ENCODE results near the gene TADA3.

The TADA3 gene, protein sequence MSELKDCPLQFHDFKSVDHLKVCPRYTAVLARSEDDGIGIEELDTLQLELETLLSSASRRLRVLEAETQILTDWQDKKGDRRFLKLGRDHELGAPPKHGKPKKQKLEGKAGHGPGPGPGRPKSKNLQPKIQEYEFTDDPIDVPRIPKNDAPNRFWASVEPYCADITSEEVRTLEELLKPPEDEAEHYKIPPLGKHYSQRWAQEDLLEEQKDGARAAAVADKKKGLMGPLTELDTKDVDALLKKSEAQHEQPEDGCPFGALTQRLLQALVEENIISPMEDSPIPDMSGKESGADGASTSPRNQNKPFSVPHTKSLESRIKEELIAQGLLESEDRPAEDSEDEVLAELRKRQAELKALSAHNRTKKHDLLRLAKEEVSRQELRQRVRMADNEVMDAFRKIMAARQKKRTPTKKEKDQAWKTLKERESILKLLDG

DNA sequence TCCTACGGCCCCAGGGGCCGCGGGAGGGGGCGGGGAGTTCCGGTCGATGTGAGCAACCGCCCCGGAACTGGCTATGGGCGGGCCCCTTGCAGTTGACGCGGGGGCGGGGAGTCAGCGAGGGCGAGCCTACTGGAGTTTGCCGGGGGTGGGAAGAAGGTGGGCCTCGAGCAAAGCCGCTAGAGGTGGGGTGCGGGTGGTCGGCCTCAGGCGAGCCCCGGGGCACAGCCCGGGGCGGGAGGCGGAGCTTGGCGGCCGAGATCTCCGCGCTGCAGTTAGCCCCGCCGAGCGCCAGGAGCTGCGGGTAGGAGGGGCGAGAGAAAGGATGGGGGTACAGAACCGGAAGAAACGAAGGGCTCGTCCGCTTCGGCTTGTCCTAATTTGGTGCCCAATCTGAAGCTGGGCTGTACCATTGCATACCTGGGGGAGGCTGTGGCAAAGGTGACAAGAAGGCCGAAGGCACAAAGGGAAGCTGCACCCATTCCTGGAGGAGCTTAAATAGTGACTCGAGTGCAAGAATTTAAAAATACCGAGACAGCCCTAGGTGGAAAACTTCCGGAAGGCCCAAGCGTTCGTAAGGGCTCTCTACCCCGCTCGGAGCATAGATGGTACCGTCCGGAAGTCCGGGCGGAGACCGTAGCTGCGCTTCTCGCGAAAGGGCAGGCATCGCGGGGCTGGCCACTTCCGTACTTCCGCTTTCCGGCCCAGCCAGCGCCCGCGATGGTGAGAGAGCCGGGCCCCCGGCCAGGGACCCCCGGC lies at the start of gene TADA3, which contains the start of gene ARPC4:
Gene TADA3 (minus strand): TSS at position 69 of the 756 bp plus-strand sequence. CDS start 1,007 bp downstream, outside the sequence.
Gene ARPC4 (plus strand): TSS at position 678 of the 756 bp plus-strand sequence. CDS start 40 bp downstream, at position 718.
- peak; percentile 93 for DNase-seq

DNA sequence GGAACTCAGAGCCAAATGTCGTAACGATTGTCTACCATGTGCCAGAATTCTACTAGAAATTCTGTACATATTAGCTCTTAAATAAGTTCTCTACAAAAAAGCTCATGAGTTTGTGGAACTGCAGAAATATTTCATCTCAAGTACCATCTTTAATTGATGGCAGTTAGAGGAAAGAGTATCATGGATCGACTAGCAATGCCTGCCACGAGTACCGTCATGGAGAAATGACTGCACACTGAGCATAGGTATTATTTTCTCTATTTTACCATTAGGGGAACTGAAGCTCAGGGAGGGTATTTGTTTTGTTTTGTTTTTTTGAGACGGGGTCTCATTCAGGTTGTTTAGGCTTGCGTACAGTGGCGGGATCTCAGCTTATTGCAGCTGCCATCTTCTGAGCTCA lies 48.7 kb upstream of the TADA3 start:
- no peak for DNase-seq

DNA sequence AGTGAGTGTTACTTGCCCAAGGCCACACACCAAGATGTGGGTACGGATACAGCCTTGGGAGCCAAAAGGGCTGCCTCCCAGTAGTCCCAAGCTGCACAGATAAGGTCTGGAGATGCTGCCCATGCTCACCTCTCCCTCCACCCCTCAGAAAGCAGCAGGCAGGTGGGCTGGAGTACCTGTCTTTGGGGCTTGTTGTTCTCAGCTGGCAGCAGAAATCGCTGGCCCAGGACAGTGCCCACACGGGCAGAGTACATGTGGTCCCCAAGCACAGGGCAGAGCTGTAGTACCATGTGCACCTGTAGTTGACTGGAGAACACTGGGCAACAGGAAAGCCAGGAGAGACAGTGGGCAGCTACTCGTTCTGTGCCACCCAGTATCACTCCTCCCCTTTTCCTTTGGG lies 46.6 kb upstream of the TADA3 start:
- DNase-seq, result no peak

DNA sequence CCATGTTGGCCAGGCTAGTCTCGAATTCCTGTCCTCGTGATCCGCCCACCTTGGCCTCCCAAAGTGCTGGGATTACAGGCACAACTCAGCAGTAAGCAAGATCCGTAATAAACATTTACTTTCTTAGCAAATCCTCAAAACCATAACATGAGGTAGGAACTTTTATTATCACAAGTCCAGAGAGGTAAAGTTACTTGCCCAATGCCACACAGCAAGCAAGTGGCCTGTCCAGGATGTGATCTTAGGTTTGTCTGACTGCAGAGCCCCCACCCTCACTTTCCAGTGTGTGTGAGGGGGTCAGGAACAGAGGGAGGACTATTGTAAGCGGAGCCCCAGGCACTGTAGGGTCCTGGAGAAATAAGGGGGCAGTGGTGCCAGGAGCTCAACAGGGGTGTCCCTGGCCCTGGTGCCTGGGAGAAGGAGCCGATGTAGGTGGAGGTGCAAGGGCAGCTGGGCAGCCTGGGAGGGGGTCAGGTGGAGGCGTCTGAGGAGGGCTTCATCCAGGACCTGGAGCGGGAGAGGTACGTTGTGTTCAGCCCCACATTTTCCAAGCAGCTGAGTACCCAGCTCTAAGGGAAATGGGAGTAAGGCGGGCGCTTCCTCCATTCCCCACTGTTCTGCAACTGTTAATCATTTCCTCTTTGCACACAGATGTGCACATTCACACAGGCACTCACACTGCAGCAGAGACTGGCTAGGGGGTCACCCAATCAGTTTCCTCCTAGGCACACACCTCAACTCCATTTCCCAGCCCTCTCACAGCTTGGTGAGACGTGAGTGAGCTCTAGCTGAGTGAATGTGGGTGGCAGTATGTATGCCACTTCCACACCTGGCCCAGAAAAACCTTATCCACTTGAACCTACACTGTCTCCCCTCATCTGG lies 45.7 kb upstream of the TADA3 start:
- DNase-seq, result no peak

DNA sequence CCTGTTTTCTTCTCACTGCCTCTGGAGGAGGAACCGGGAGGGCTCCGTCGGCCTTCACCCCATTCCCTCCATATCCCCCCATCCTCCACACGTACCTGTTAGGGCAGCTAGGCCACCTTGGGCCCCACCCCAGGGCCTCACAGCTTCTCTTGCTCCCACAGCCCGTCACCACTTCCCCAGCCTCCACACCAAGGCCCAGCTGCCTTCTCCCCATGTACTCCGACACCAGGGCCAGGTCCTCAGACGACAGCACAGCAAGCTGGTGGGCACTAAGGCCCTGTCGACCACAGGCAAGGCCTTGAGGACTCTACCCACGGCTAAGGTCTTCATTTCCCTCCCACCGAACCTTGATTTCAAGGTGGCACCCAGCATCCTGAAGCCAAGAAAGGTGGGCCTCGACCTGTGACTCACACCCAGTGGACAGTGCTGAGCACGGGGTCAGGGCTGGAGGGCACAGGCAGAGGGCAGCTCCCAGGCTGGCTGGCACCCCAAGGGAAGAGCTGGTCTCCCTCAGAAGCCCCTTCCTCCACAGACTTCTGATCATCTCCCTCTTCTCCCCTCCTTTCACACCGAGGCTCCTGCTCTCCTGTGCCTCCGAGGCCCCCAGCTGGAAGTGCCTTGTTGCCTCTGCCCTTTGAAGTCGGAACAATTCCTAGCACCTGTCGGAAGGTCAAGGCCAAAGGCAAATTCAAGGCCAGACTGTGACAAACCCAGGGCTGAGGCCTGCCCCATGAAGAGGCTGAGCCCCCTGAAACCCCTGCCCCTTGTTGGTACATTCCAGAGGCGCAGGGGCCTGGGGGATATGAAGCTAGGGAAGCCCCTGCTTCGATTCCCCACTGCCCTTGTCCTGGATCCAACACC lies 42.5 kb upstream of the TADA3 start:
- no peak for DNase-seq

DNA sequence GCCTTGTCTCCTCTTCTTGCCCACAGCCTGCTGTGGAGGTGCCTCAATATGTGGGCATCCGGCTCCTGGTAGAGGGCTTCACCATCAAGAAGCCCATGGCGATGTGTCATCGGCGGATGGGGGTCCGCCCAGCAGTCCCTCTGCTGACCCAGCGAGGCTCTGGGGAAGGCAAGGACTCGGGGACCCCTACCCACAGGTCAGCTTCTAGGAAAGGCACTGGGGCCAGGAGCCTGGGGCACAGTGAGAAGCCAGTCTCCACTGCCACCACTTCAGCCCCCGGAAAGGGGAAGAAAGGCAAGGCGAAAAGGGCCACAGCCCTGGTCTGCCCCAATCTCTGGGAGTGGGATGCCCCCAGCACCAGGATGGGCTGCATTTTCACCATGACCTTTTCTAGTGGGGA lies 40.8 kb upstream of the TADA3 start:
- DNase-seq, result no peak

DNA sequence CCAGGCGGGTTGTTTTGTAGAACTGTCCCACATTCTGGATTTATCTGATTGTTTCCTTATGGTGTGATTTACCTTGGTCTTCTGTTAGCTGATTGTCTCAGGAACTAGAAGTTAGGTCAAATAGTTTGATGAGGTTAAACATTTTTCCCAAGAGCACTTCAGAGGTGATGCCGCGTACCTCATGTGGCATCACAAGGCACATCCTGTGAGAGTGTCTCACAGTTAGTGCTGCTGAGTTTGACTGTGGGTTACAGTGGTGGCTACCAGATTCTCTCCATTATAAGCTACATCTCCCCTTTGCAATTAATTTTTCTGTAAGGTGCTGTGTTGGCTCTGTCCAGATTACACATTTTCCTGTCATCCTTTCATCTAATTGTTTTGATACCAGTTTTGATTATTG lies 39.0 kb upstream of the TADA3 start:
- DNase-seq, result no peak

DNA sequence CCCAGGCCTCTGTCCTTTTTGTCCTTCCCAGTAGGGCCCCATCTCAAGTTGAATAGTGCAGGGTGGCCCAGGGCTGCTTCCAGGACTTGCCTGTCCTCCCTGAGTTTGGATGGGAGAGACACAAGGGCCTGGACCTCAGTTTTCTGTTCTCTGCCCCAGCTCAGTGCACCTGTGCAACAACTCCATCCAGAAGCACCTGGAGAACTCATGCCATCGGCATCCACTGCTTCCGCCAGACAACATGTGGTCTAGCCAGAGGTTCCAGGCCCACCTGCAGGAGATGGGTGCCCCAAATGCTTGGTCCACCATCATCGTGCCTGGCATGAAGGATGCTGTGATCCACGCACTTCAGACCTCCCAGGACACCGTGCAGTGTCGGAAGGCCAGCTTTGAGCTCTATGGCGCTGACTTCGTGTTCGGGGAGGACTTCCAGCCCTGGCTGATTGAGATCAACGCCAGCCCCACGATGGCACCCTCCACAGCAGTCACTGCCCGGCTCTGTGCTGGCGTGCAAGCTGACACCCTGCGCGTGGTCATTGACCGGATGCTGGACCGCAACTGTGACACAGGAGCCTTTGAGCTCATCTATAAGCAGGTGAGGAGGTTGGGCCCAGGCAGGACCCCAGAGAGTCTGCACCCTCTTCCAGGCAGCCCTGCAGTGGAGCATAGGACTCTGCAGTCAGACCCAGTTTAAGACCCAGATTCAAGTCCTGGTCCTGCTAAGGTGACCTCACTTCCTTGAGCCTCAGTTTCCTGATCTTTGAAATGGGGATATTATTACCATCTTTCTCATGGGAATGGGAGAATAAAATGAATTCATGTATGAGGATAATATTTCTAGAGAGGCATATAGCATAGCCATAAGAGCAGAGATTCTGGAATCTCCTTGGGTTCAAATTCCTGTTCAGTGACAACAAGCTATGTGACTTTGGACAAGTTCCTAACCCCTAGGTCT lies 36.8 kb upstream of the TADA3 start:
- no peak for DNase-seq

DNA sequence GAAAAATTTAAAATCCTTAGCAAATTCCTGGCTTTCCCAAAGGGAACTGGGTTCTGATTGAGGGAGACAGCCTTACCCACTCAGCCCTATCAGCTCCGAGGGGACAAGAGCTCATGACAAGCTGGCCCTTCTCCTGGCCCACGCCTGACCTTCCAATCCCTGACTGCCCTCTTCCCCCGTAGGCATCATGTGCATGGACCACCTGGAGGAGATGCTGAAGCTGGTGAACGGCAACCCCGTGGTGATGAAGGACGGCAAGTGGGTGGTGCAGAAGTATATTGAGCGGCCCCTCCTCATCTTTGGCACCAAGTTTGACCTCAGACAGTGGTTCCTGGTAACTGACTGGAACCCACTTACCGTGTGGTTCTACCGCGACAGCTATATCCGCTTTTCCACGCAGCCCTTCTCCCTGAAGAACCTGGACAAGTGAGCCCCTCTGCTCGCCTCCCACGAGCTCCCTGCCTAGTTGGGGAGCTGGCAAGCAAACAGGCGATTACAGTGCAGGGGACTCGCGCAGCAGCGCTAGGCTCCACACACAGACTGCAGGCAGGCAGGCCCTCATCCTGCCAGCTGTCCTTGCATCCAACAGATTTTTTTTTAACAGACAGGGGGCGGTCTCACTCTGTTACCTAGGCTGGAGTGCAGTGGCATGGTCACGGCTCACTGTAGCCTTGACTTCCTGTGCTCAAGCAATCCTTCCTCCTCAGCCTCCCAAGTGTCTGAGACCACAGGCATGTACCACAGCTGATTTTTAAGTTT lies 34.7 kb upstream of the TADA3 start:
- no peak for DNase-seq

DNA sequence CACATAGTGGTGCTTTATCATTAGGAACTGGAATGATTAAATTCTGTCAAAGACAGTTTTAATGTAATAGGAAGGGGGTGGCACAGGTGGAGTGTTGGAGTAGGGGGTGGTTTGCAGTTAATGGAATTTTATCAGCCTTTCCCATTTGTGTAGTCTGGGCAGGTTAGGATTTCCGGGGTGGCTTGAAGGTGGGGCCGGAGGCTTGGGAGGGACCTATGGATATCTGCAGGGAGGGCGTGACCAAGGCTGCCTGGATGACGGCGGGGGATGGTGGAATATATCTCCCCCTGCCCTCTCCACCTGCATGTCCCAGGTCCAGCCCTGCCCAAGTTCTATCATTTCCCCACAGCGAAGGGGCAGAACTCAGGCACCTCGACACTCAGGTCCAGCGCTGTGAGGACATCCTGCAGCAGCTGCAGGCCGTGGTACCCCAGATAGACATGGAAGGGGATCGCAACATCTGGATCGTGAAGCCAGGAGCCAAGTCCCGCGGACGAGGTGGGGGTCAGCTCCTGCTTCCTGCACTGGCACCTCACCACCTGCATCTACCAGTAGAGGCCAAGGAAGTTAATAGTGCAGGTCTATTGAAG lies 33.3 kb upstream of the TADA3 start:
- DNase-seq, result no peak

DNA sequence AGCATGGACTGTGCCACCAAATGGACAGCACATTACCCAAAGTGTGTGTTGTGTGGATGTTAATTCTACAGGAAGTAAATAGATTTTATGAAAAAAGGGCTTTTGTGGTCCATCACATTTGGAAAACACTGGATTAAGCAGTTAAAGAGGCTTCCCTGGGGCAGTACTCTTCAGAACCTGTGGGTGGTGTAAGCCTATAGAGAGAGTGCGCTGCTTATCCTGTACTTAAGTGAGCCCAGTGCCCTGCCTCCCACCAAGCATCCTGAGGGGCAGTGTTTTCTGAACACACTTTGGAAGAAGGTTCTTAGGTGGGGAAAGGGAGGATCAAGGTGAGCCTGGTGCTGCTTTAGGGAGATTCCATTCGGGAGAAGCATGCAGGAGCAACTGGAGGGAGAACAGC lies 28.7 kb upstream of the TADA3 start:
- no peak for DNase-seq

DNA sequence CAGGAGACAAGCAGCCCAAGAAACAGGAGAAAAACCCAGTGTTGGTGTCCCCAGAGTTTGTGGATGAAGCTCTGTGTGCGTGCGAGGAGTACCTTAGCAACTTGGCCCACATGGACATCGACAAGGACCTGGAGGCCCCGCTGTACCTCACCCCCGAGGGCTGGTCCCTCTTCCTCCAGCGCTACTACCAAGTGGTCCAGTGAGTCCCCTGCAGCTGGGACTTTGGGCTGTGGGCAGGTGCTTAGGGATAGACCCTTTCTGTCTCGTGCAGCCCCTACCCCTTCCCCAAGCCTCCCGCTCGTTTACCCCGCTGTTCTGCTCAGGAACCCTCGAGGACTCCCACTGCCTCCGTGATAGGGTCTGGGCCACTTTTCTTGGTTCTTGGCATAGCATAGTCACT lies 28.3 kb upstream of the TADA3 start:
- DNase-seq, result no peak

DNA sequence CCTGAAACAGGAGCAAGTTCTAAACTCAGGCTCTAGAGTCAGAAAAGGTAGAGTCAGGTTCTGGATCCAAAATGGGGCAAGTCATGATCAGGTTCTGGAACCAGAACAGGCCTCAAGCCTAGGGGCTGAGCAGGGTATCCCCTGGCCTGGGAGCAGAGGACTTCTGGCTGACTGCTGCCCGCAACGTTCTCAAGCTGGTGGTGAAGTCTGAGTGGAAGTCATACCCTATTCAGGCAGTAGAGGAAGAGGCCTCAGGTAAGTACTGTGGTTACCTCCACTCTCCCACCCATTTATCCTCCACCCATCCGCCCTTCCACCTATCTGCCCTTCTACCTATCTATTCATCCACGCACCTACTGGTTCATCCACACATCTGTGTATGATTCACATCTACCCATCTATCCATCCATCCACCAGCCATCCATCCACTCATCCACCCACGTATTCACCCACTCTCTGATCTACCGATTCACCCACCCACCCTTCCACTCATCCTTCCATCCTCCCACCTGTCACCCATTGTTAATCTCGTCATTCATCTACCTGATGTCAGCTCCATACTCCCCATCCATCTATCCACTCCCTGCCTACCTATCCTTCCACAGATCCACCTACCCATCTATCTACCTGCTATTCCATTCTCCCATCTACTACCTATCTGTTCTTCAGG lies 26.5 kb upstream of the TADA3 start:
- no peak for DNase-seq

DNA sequence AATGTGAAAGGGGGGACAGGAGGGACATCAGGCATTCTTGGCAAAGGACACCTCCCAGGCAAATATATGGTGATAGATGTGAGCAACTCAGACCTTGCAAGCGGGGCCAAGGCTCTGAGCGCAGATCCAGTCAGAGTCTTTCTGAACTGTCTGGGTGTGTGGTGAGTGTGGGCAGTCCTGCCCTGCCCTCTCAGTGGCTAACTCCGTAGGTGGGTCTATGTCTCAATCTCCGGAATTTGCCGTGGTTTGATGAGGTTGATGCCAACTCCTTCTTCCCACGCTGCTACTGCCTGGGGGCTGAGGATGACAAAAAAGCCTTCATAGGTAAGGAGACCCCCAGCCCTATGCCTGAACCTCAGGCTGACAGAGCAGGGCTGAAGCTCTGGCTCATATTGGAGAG lies 25.2 kb upstream of the TADA3 start:
- no peak for DNase-seq

DNA sequence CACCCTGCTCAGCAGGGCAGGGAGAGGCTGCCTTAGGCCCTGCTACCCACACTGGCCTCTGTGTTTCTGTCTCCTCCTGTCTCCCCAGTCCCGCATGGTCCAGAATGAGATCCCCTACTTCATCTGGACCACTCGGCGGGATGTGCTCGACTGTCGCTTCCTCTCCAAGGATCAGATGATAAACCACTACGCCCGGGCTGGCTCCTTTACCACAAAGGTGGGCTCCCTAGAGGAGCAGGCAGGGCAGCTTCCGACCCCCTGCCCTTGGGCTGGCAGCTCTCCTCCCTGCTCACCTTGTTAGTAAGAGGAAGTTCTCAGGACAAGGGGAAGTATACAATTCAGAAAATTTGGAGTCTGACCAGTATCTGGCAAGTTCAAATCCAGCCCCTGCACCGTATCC lies 23.7 kb upstream of the TADA3 start:
- DNase-seq, result no peak

DNA sequence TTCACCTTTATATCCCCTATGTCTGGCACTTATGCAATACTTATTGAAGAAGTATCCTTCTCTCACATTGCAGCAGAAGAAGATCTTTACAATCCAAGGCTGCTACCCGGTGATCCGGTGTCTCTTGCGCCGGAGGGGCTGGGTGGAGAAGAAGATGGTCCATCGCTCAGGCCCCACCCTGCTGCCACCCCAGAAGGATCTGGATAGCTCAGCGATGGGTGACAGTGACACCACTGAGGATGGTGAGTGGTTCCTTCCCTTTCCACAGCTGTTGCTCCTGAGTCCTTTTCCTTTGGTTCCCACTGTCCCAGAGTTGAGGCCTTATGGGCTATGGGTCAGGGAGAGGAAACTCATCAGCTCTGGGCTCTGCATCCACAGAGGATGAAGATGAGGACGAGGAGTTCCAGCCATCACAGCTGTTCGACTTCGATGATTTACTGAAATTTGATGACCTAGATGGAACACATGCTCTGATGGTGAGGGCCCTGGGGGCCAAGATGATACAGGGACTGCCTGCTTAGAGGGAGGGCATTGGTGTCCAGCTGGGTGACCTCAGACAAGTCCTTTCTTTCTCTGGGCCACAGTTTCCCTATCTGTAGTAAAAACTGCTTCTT lies 20.7 kb upstream of the TADA3 start:
- no peak for DNase-seq

DNA sequence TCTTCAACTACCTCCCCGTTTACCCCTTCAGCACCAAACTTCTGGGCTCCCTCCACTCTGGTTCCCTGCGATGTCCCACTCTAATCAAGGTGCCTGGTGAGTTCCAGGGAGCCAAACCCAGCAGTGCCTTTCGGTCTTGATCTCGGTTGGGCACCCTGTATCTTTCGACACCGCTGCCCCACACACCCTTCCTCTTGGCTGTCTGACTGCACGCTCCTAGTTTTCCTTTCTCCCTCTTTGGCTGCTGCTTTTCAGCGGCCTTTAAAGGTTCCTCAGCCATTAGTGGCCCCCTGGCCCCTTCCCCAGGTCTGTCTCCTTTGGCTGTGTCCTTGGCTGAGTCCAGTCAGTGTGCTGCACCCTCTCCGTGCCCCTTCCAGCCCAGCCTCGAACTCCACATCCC lies 18.6 kb upstream of the TADA3 start:
- DNase-seq, result no peak

DNA sequence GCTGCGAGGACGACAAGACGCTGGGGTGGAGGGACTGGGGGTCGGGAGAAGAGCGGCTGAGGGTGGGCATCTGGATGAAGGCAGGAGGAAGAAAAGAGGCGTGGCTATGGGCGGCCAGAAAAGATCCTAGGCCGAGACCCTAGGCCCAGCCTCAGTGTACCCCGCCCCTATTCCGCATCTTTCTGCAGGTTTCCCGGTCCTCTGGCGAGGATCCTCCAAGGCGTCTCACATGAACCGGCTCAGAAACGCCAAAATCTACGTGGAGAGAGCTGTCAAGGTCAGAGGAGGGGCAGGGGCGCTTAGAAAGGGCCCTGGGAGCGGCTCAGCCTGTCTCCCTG lies 18.1 kb upstream of the TADA3 start:
- DNase-seq, result no peak
